Measurements from ENCODE around the gene INS.

The INS gene

GRCh38 chr11:2136209-2136951, 24.6 kb downstream of the INS start:
- no peak for DNase-seq (ENCODE audit: low spot score)

DNA sequence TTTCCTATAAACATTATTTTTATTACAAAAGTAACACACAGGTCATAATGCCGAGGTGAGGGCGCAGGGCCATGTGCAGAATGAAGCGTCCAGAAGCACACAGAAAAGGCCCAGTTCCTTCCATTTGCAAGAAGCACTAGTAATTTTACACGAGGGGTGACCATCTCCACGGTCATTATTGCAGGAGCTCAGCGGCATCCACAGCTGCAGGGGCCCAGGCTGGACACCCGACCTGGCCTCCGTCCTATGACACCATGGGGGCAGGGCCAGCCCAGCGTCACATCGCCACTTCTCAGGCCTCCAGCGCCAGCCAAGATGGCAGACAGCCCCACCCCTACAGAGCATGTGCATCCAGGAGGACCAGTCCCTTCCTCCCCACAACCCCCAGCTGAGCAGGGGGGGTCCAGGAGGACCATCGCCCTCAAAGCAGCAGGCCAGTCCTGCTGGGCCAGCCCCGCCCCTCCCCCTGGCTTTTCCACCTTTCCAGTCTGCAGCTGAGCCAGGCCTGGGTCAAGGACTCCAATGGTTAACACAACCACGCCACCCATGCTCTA, 25.3 kb downstream of the INS start:
- TF ChIP-seq CTCF (IDR thresholded peaks at IDR 0.05; ENCODE audit: extremely low read depth, missing control alignments), result no peak
- DNase-seq (ENCODE audit: low spot score), result no peak

More at GRCh38 chr11:2136209-2136951, 24.6 kb downstream of the INS start:
- TF ChIP-seq CTCF (IDR thresholded peaks at IDR 0.05; ENCODE audit: extremely low read depth, missing control alignments), result no peak

DNA sequence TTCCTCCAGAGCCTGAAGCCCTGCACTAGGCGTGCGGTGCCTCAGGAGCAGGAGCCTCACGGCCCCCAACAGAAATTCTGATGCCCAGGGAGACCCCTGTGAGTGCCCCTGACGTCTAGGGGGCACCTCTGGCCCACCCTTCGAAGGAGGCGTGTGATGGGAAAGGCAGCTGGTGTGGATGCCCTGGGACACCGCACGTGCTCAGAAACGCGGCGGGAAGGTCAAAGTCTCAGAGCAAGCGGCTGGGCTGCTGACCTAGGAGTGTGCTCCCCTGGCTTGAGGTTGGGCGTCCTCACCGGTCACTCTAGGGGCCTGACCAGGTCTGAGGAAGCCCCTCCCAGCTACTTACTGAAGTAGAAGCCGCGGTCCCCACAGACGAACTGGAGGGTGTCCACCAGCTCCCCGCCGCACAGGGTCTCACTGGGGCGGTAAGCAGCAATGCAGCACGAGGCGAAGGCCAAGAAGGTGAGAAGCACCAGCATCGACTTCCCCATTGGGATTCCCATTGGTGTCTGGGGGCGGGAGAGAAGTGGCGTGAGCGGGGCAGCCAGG, 25.9 kb downstream of the INS start:
- TF ChIP-seq CTCF (IDR thresholded peaks at IDR 0.05; ENCODE audit: extremely low read depth, missing control alignments), result no peak
- DNase-seq (ENCODE audit: low spot score), result no peak

- TF ChIP-seq CTCF (IDR thresholded peaks at IDR 0.05; ENCODE audit: extremely low read depth, missing control alignments), result no peak
- no peak for DNase-seq (ENCODE audit: low spot score)
These were observed 26.7 kb downstream of the INS start for GRCh38 chr11:2134022-2135010.

GRCh38 chr11:2133241-2134021, 27.6 kb downstream of the INS start:
- DNase-seq (ENCODE audit: low spot score), result no peak
- TF ChIP-seq CTCF (IDR thresholded peaks at IDR 0.05; ENCODE audit: extremely low read depth, missing control alignments), result no peak

- no peak for TF ChIP-seq CTCF (IDR thresholded peaks at IDR 0.05; ENCODE audit: extremely low read depth, missing control alignments)
These were observed 28.2 kb downstream of the INS start for GRCh38 chr11:2132874-2133240.

More at GRCh38 chr11:2132874-2133240, 28.2 kb downstream of the INS start:
- no peak for DNase-seq (ENCODE audit: low spot score)
